OCI-LY7 (cell line): ENCODE data around the gene THAP12. TPM values are rescaled to one million over a fixed set of nuclear protein-coding genes. Genes with fewer than 3 reads are reported as not detected.

Source experiments
- BruUV-seq: library from RNA; stranded (reverse); fragments of 400-500 nt; replicated peaks from 2 replicates; lab custom pipeline; 2021; lab: Mats Ljungman, UMichigan
- CTCF ChIA-PET: fragments of 300-600 bp; sonication (Branson Sonifier 250); formaldehyde crosslinking; loops from one replicate; lab custom pipeline; 2022; ENCODE audit warnings: antibody characterized with exemption; ENCODE audit not compliant: unreplicated experiment; lab: Charles Lee
- POLR2A ChIA-PET: fragments of 300-600 bp; sonication (Branson Sonifier 250); formaldehyde crosslinking; loops from one replicate; lab custom pipeline; 2022; ENCODE audit warnings: antibody characterized with exemption; lab: Charles Lee
- DNase-seq: peaks from one replicate; pipeline ENCODE4 v3.0.0-alpha.2; 2015; ENCODE audit warnings: low spot score
- H2AFZ ChIP-seq: fragments of 200-600 bp; sonication (generic), shearing (Covaris generic); 2 replicates; pipeline ENCODE4 v1.6.1; 2014; ENCODE audit warnings: mild to moderate bottlenecking, antibody characterized with exemption, low read length, moderate library complexity
- H3K27ac ChIP-seq: fragments of 200-600 bp; sonication (generic); 2 replicates; pipeline ENCODE4 v1.5.1; 2014; ENCODE audit warnings: mixed run types, low read depth, mild to moderate bottlenecking, moderate library complexity, low read length, inconsistent platforms; ENCODE audit not compliant: poor library complexity, severe bottlenecking
- H3K36me3 ChIP-seq: fragments of 200-600 bp; sonication (generic); 2 replicates; pipeline ENCODE4 v1.6.1; 2014; ENCODE audit warnings: mild to moderate bottlenecking, antibody characterized with exemption, low read length, moderate library complexity, mixed read lengths; ENCODE audit not compliant: insufficient read depth
- H3K4me1 ChIP-seq: fragments of 200-600 bp; sonication (generic); 2 replicates; pipeline ENCODE4 v1.5.1; 2014; ENCODE audit warnings: mild to moderate bottlenecking, low read length; ENCODE audit not compliant: insufficient read depth, poor library complexity, severe bottlenecking
- H3K4me2 ChIP-seq: fragments of 200-600 bp; sonication (generic); 2 replicates; pipeline ENCODE4 v1.6.1; 2014; ENCODE audit warnings: mild to moderate bottlenecking, low read length
- H3K4me3 ChIP-seq: fragments of 200-600 bp; sonication (generic); 2 replicates; pipeline ENCODE4 v1.5.1; 2014; ENCODE audit warnings: mild to moderate bottlenecking, low read depth, low read length; ENCODE audit not compliant: poor library complexity, severe bottlenecking
- H3K79me2 ChIP-seq: fragments of 200-600 bp; sonication (generic); 2 replicates; pipeline ENCODE4 v1.6.1; 2016; ENCODE audit warnings: low read depth, mild to moderate bottlenecking, low read length, moderate library complexity, mixed read lengths; ENCODE audit not compliant: insufficient read depth
- H3K9me2 ChIP-seq: fragments of 200-600 bp; sonication (generic); 2 replicates; pipeline ENCODE4 v1.6.1; 2016; ENCODE audit warnings: mild to moderate bottlenecking, low read length, mixed read lengths; ENCODE audit not compliant: insufficient read depth
- H3K9me3 ChIP-seq: fragments of 200-600 bp; sonication (generic); 2 replicates; pipeline ENCODE4 v1.6.1; 2014; ENCODE audit warnings: mild to moderate bottlenecking, mixed run types, low read length, mixed read lengths
- H4K20me1 ChIP-seq: fragments of 200-600 bp; sonication (generic); 2 replicates; pipeline ENCODE4 v1.6.1; 2014; ENCODE audit warnings: mild to moderate bottlenecking, antibody characterized with exemption, low read length, moderate library complexity, mixed read lengths; ENCODE audit not compliant: insufficient read depth
- CTCF ChIP-seq: fragments of 200-600 bp; sonication (generic); conservative IDR thresholded peaks from 2 replicates; pipeline ENCODE4 v1.5.1; 2014; ENCODE audit warnings: mild to moderate bottlenecking, antibody characterized with exemption, low read length, moderate library complexity, mixed read lengths
- EZH2phosphoT487 ChIP-seq: fragments of 200-600 bp; sonication (generic); IDR thresholded peaks from 2 replicates; pipeline ENCODE4 v1.6.1; 2018; ENCODE audit warnings: low read depth, borderline replicate concordance, mild to moderate bottlenecking, mixed run types, antibody characterized with exemption, low read length, moderate library complexity, mixed read lengths
- intact Hi-C: fragments of 100-400 bp; cut with micrococcal nuclease; formaldehyde crosslinking; loops from one replicate; pipeline ENCODE4 v1.10.0; 2022; ENCODE audit not compliant: unreplicated experiment
- total RNA-seq, 2 experiments: library from RNA; depleted of rRNA in 1 of 2; stranded (reverse); fragments of >200 nt in 1 of 2; shearing (Covaris generic) in 1 of 2; gene quantifications; 2 replicates each; pipeline ENCODE4 v1.2.3, GENCODE V29; 2014 to 2022

THAP12 gene
- total RNA-seq, 2 experiments from 2014 or later, result 55.7 to 74.7 TPM

DNA sequence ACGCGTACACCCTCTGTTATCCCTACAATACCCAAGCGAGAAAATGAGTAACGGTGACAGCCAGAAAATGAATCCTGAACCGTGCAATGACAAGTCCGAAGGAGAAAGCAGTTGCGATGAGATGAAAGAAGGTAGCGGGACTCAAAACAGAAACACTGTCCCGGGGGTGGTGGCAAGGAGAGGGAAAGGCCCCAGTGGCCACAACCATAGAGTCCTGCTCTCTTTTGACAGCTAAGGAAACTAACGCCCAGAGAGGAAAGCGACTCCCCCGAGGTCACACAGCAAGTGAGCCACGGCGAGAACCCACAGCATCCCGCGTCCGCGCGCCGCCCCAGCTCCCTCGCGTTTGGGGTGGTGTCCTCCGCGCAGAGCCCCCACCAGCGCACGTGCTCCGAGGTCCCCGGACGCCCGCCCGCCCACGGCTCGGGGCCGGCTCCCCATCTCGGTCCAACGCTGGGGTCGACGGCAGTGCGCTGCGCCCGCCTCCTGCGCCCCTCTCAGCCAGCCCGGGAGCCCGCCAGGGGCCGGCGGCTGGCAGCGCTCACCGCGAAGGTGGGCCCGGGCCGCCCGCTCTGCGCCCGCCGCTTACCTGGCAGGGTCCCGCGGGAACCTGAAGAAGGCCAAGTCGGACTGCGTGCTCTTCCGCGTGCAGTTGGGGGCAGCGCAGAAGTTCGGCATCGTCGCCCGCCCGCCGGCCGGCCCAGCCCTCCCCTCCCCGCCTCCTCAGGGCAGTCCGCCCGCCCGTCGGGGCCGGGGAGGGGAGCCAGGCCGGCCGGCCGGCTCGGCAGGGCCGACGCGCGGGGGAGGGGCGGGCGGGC lies 564 bp downstream of the THAP12 start:
- no peak for TF ChIP-seq CTCF
- TF ChIP-seq EZH2phosphoT487, result no peak
- Histone ChIP-seq H3K79me2 (peaks cover 69% of the 10 kb centered on the region), H4K20me1 (peaks cover 31% of the 10 kb centered on the region), H3K4me3 (peak overlapping the region; percentile 94), H3K4me1 (peaks cover 60% of the 10 kb centered on the region), H3K27ac (peak overlapping the region; percentile 59), H3K4me2 (peak overlapping the region; percentile 84), H2AFZ (peak overlapping the region; percentile 32; the same call in 1 of the 2 replicates), H3K36me3 (peaks cover 3% of the 10 kb centered on the region; the same call in 1 of the 2 replicates), H3K9me2 (no peaks in the 10 kb centered on the region), H3K9me3 (no peaks in the 10 kb centered on the region)
- ChIA-PET POLR2A (interaction anchor here (0.6 kb wide), 1 partner anchor 62 kb away, joined by 4 read pairs; no protein-coding TSS in a partner anchor), CTCF (no interaction called here)
- intact Hi-C loops, result loop anchor here (1.0 to 2.0 kb wide), 2 partner anchors 145 to 290 kb away; partner anchors contain the start of gene LRRC32
- DNase-seq, result peak; percentile 45
- no TSS peak for BruUV-seq

GRCh38 chr11:76379807-76380158 lies 1.1 kb downstream of the THAP12 start:
- peaks cover 75% of the 10 kb centered on the region for H3K79me2 ChIP-seq
- POLR2A ChIA-PET, result interaction anchor here (0.6 kb wide), 1 partner anchor 62 kb away, joined by 4 read pairs; no protein-coding TSS in a partner anchor
- no peaks in the 10 kb centered on the region for H3K9me2 ChIP-seq
- TF ChIP-seq EZH2phosphoT487 (no peak), CTCF (no peak)
- peak overlapping the region; percentile 94 for H3K4me3 ChIP-seq
- DNase-seq, result no peak
- CTCF ChIA-PET, result no interaction called here
- H3K9me3 ChIP-seq, result no peaks in the 10 kb centered on the region
- intact Hi-C loops, result loop anchor here (1.0 to 2.0 kb wide), 2 partner anchors 144 to 291 kb away; partner anchors contain the start of gene LRRC32
- H3K4me2 ChIP-seq, result peak overlapping the region; percentile 84
- peak overlapping the region; percentile 32; the same call in 1 of the 2 replicates for H2AFZ ChIP-seq
- peaks cover 64% of the 10 kb centered on the region for H3K4me1 ChIP-seq
- peak overlapping the region; percentile 59 for H3K27ac ChIP-seq
- peaks cover 35% of the 10 kb centered on the region for H4K20me1 ChIP-seq
- BruUV-seq, result no TSS peak
- H3K36me3 ChIP-seq, result peaks cover 3% of the 10 kb centered on the region; the same call in 1 of the 2 replicates
